HL-60/S4 (cell line): ENCODE measurements around the gene MAGEA10.
"Not testable (repeated sequence)": the region's sequence is repeated elsewhere in the genome, so short reads cannot be mapped to it uniquely, and the experiment has no call there.

Source experiments
- in situ Hi-C: fragments of 300-500 bp; cut with MboI; formaldehyde crosslinking; loops from 2 replicates; pipeline ENCODE4 v1.14.3; 2022; ENCODE audit warnings: low sequenced_read_pairs

MAGEA10 gene

GRCh38 chrX:152138388-152138784 lies at the start of gene MAGEA10:
TSS of gene MAGEA10 (minus strand) at chrX:152138577. CDS start at chrX:152135620, 2,957 bp downstream.
- in situ Hi-C loops, result no loop called here

GRCh38 chrX:152177497-152178269 lies 39.3 kb upstream of the MAGEA10 start:
- in situ Hi-C loops, result no loop called here

- in situ Hi-C loops, result no loop called here
These were observed 38.7 kb upstream of the MAGEA10 start for GRCh38 chrX:152177052-152177451.

GRCh38 chrX:152175892-152176291 lies 37.5 kb upstream of the MAGEA10 start:
- in situ Hi-C loops, result not testable (repeated sequence)

- in situ Hi-C loops, result not testable (repeated sequence)
These were observed 35.5 kb upstream of the MAGEA10 start for GRCh38 chrX:152173923-152174322.

GRCh38 chrX:152170621-152171020 lies 32.2 kb upstream of the MAGEA10 start:
- in situ Hi-C loops, result no loop called here

GRCh38 chrX:152165033-152165743 lies 26.8 kb upstream of the MAGEA10 start:
- in situ Hi-C loops, result no loop called here

GRCh38 chrX:152157042-152157441 lies 18.7 kb upstream of the MAGEA10 start:
- in situ Hi-C loops, result no loop called here

- in situ Hi-C loops, result no loop called here
These were observed 17.5 kb upstream of the MAGEA10 start for GRCh38 chrX:152155766-152156310.

- in situ Hi-C loops, result no loop called here
These were observed 15.7 kb upstream of the MAGEA10 start for GRCh38 chrX:152154050-152154449.

GRCh38 chrX:152151256-152151655 lies 12.9 kb upstream of the MAGEA10 start:
- in situ Hi-C loops, result no loop called here

- in situ Hi-C loops, result no loop called here
These were observed 11.3 kb upstream of the MAGEA10 start for GRCh38 chrX:152149648-152150047.

- in situ Hi-C loops, result no loop called here
These were observed 1.2 kb upstream of the MAGEA10 start for GRCh38 chrX:152139589-152139988.

GRCh38 chrX:152137771-152138387 lies 498 bp downstream of the MAGEA10 start:
- in situ Hi-C loops, result no loop called here

GRCh38 chrX:152136312-152136711 lies 2.1 kb downstream of the MAGEA10 start:
- in situ Hi-C loops, result no loop called here

- in situ Hi-C loops, result no loop called here
These were observed 6.9 kb downstream of the MAGEA10 start for GRCh38 chrX:152131525-152131924.

GRCh38 chrX:152129069-152129844 lies 9.1 kb downstream of the MAGEA10 start:
- in situ Hi-C loops, result not testable (repeated sequence)

GRCh38 chrX:152117305-152117704 lies 21.1 kb downstream of the MAGEA10 start:
- in situ Hi-C loops, result no loop called here

GRCh38 chrX:152108527-152108926 lies 29.9 kb downstream of the MAGEA10 start:
- in situ Hi-C loops, result no loop called here

GRCh38 chrX:152103866-152104265 lies 34.5 kb downstream of the MAGEA10 start:
- in situ Hi-C loops, result no loop called here

- in situ Hi-C loops, result no loop called here
These were observed 52.2 kb downstream of the MAGEA10 start for GRCh38 chrX:152086141-152086540.
